Activated naive CD4-positive, alpha-beta T cell treated with anti-CD3 and anti-CD28 coated beads, Interleukin-2, amount 50 U/mL, for 72 hours (primary cell): ENCODE data around the gene OGFR. TPM values are rescaled to one million over a fixed set of nuclear protein-coding genes. Genes with fewer than 3 reads are reported as not detected.

Source experiments
- ATAC-seq, 2 donors: fragments of 150-1000 bp; cut with Tn5 transposase; 2 replicates each; pipeline ENCODE4 v1.10.0; 2021; ENCODE audit warnings: mild to moderate bottlenecking in 2 of 2, moderate library complexity in 2 of 2
- DNase-seq, 2 donors: peaks; one replicate each; pipeline ENCODE4 v3.0.0; 2021 to 2022; ENCODE audit warnings: low spot score in 2 of 2
- H3K27ac Mint-ChIP-seq, 2 donors: one replicate each; pipeline ENCODE4 v1.8.0; 2022; ENCODE audit warnings: mild to moderate bottlenecking in 2 of 2, mixed read lengths in 2 of 2
- H3K36me3 Mint-ChIP-seq, 2 donors: one replicate each; pipeline ENCODE4 v1.8.0; 2022; ENCODE audit warnings: mixed read lengths in 2 of 2
- H3K9me3 Mint-ChIP-seq, 2 donors: one replicate each; pipeline ENCODE4 v1.8.0; 2022; ENCODE audit warnings: mixed read lengths in 2 of 2
- total RNA-seq, 2 donors: library from RNA; stranded (reverse); gene quantifications; one replicate each; pipeline ENCODE4 v1.2.3, GENCODE V29; 2022

The OGFR gene
- total RNA-seq, 2 donors from 2014 or later, result 32.9 to 51.6 TPM

- peak overlapping the region; percentile 65 to 97 for H3K27ac Mint-ChIP-seq
- peaks cover 0 to 5% of the 10 kb centered on the region in 2 donors for H3K9me3 Mint-ChIP-seq
- DNase-seq, result no peak
- H3K36me3 Mint-ChIP-seq, result no peaks in the 10 kb centered on the region
- no peak for ATAC-seq
Observed at GRCh38 chr20:62776035-62776691, 28.5 kb upstream of the OGFR start.

DNA sequence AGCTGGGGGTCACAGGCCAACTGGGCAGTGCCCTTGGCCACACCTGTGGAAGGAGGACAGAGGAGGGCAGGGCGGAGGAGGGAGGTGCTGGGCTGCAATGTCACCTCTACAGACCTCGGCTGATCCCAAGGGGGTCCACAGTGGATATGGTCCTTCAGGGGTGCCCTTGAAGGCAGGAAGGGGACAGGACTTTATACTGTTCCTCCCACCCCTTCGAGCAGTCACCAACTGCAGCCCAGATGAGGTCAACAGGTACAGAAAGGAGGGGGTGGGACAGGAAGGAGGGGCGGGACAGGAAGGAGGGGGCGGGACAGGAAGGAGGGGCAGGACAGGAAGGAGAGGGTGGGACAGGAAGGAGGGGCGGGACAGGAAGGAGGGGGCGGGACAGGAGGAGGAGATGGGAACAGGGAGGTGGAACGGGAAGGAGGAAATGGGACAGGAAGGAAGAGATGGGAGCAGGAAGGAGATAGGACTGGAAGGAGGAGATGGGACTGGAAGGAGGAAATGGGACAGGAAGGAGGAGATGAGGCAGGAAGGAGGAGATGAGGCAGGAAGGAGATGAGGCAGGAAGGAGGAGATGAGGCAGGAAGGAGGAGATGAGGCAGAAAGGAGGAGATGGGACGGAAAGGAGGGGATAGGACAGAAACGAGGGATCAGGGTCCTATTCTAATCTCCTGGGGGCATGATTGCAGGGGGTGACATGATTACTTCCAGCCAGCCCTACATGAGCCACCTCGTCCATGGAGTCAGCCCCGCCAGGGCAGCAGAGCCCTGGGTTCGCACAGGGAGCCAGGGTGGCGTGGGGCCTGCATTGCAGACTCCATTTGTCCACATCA lies 27.7 kb upstream of the OGFR start:
- H3K36me3 Mint-ChIP-seq, result no peaks in the 10 kb centered on the region
- H3K27ac Mint-ChIP-seq, result peak overlapping the region; percentile 97 to 98
- DNase-seq (peak in 1 of 2 donors; percentile 39), ATAC-seq (peak; percentile 82 to 85)
- peaks cover 0 to 5% of the 10 kb centered on the region in 2 donors for H3K9me3 Mint-ChIP-seq

GRCh38 chr20:62777528-62777830 lies 27.2 kb upstream of the OGFR start:
- peaks cover 0 to 5% of the 10 kb centered on the region in 2 donors for H3K9me3 Mint-ChIP-seq
- H3K36me3 Mint-ChIP-seq, result no peaks in the 10 kb centered on the region
- DNase-seq (no peak), ATAC-seq (no peak)
- peak overlapping the region; percentile 97 to 98 for H3K27ac Mint-ChIP-seq

DNA sequence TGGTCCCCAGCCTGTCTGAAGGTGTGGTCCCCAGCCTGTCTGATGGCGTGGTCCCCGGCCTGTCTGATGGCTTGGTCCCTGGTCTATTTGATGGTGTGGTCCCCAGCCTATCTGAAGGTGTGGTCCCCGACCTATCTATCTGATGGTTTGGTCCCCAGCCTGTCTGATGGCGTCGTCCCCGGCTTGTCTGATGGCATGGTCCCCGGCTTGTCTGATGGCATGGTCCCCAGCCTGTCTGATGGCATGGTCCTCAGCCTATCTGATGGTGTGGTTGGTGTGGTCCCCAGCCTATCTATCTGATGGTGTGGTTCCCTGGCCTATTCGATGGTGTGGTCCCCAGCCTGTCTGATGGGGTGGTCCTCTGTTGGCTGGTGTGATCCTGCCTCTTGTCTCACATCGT lies 26.6 kb upstream of the OGFR start:
- DNase-seq, result no peak
- H3K9me3 Mint-ChIP-seq, result peaks cover 0 to 5% of the 10 kb centered on the region in 2 donors
- no peak for ATAC-seq
- peak overlapping the region in 1 of 2 donors; percentile 84 for H3K27ac Mint-ChIP-seq
- no peaks in the 10 kb centered on the region for H3K36me3 Mint-ChIP-seq

- H3K36me3 Mint-ChIP-seq, result no peaks in the 10 kb centered on the region
- peaks cover 0 to 5% of the 10 kb centered on the region in 2 donors for H3K9me3 Mint-ChIP-seq
- peak overlapping the region in 1 of 2 donors; percentile 84 for H3K27ac Mint-ChIP-seq
- ATAC-seq (no peak), DNase-seq (no peak)
Observed at GRCh38 chr20:62778601-62779416, 25.8 kb upstream of the OGFR start.

- Mint-ChIP-seq H3K36me3 (no peaks in the 10 kb centered on the region), H3K27ac (no peak overlapping the region), H3K9me3 (peaks cover 0 to 5% of the 10 kb centered on the region in 2 donors)
- no peak for ATAC-seq
- no peak for DNase-seq
Observed at GRCh38 chr20:62779417-62779685, 25.3 kb upstream of the OGFR start.

DNA sequence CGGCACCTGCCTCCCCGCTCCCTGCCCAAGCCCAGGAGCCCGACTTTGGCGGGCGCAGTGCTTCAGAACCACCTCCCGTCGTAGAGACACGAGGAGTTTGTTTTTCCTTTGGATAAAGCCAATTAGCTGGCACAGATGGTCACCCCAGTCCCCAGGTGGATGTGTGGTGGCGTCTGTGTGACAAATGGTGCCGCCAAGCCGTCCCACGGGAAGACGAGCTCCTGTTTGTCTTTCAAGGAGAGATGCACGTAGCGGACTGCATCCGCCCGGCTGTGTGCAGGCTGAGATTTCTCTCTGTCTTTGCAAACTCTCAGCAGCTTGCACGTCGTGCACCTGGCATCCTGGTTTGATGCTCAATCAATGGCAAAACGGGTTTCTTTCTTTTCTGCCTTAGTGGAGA lies 24.4 kb upstream of the OGFR start:
- H3K9me3 Mint-ChIP-seq, result peaks cover 0 to 5% of the 10 kb centered on the region in 2 donors
- no peak for ATAC-seq
- H3K27ac Mint-ChIP-seq, result no peak overlapping the region
- no peak for DNase-seq
- no peaks in the 10 kb centered on the region for H3K36me3 Mint-ChIP-seq

GRCh38 chr20:62780696-62781095 lies 23.9 kb upstream of the OGFR start:
- no peak for ATAC-seq
- no peak for DNase-seq

GRCh38 chr20:62782149-62782892 lies 22.3 kb upstream of the OGFR start:
- Mint-ChIP-seq H3K27ac (no peak overlapping the region), H3K9me3 (no peaks in the 10 kb centered on the region), H3K36me3 (no peaks in the 10 kb centered on the region)
- DNase-seq, result no peak
- ATAC-seq, result no peak

More at GRCh38 chr20:62780696-62781095, 23.9 kb upstream of the OGFR start:
- no peak overlapping the region for H3K27ac Mint-ChIP-seq
- no peaks in the 10 kb centered on the region for H3K36me3 Mint-ChIP-seq
- H3K9me3 Mint-ChIP-seq, result peaks cover 0 to 5% of the 10 kb centered on the region in 2 donors

DNA sequence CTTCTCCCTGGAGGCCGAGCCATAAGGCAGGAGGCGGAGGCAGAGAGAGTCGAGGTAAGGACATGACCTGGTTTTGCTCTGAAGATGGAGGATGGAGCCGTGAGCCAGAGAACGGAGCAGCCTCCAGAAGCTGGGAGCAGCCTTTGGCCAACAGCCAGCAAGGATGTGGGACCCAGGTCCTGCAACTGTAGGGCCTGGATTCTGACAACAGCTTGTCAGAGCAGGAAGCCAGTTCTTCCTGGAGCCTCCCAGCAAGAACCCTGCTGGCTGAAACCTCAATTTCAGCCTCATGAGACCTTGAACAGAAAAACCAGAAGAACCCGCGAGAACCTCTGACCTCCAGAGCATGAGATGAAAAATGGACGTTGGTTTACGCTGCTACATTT lies 21.7 kb upstream of the OGFR start:
- no peaks in the 10 kb centered on the region for H3K36me3 Mint-ChIP-seq
- no peaks in the 10 kb centered on the region for H3K9me3 Mint-ChIP-seq
- H3K27ac Mint-ChIP-seq, result no peak overlapping the region
- DNase-seq (no peak), ATAC-seq (no peak)

GRCh38 chr20:62784497-62784896 lies 20.1 kb upstream of the OGFR start:
- Mint-ChIP-seq H3K36me3 (no peaks in the 10 kb centered on the region), H3K9me3 (no peaks in the 10 kb centered on the region), H3K27ac (no peak overlapping the region)
- DNase-seq (no peak), ATAC-seq (no peak)

- Mint-ChIP-seq H3K27ac (no peak overlapping the region), H3K9me3 (no peaks in the 10 kb centered on the region)
- ATAC-seq, result no peak
Observed at GRCh38 chr20:62785393-62785792, 19.2 kb upstream of the OGFR start.

DNA sequence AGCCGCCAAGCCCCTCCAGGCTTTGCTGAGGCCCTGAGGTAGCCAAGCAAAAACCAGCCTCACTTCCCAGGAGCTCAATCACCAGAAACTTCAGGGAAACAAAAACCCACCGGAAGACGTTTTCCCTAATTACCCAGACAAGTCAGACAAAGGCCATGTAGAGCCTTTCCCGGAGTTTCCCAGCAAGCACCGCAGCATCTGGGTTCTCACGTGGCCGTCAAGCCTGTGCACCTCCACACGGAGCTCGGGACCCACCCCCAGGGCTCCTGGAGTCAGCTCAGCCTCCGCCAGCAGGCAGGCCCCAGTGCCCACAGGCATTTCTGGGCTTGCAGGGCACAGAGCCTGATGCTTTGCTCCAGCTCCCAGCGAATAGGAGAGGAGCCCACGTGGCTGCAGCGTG lies 18.5 kb upstream of the OGFR start:
- Mint-ChIP-seq H3K9me3 (no peaks in the 10 kb centered on the region), H3K27ac (peak overlapping the region in 1 of 2 donors; percentile 65), H3K36me3 (no peaks in the 10 kb centered on the region)
- DNase-seq, result no peak
- ATAC-seq, result no peak

More at GRCh38 chr20:62785393-62785792, 19.2 kb upstream of the OGFR start:
- DNase-seq, result no peak
- H3K36me3 Mint-ChIP-seq, result no peaks in the 10 kb centered on the region

GRCh38 chr20:62787321-62787720 lies 17.3 kb upstream of the OGFR start:
- DNase-seq (no peak), ATAC-seq (peak in 1 of 2 donors; percentile 79)
- Mint-ChIP-seq H3K27ac (peak overlapping the region; percentile 43 to 75), H3K36me3 (no peaks in the 10 kb centered on the region), H3K9me3 (no peaks in the 10 kb centered on the region)

- H3K36me3 Mint-ChIP-seq, result no peaks in the 10 kb centered on the region
Observed at GRCh38 chr20:62787866-62788265, 16.8 kb upstream of the OGFR start.

GRCh38 chr20:62788607-62789006 lies 16.0 kb upstream of the OGFR start:
- Mint-ChIP-seq H3K27ac (peak overlapping the region in 1 of 2 donors; percentile 43), H3K36me3 (no peaks in the 10 kb centered on the region), H3K9me3 (no peaks in the 10 kb centered on the region)
- DNase-seq (no peak), ATAC-seq (no peak)

More at GRCh38 chr20:62787866-62788265, 16.8 kb upstream of the OGFR start:
- ATAC-seq, result no peak
- no peak for DNase-seq
- no peaks in the 10 kb centered on the region for H3K9me3 Mint-ChIP-seq
- peak overlapping the region; percentile 43 to 75 for H3K27ac Mint-ChIP-seq

DNA sequence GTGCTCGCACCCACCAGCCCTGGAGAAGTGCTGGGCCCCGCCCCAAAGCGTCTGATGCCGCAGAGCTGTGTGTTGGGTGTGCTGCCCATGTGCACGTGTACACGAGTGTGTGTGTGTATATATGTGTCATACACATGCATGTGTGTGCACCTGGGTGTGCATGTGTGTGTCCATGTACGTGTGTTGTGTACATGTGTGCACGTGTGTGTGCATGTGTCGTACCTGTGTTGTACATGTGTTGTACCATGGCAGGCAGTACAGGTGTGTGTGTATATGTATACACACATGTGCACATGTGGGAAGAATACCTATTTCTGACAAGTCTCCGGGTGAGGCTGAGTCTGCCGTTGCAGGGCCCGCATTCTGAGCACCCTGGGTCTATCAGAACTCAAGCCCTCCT lies 14.6 kb upstream of the OGFR start:
- ATAC-seq, result no peak
- no peaks in the 10 kb centered on the region for H3K9me3 Mint-ChIP-seq
- no peaks in the 10 kb centered on the region for H3K36me3 Mint-ChIP-seq
- no peak for DNase-seq
- H3K27ac Mint-ChIP-seq, result no peak overlapping the region
